ENCODE data around the gene LSP1.

DNA sequence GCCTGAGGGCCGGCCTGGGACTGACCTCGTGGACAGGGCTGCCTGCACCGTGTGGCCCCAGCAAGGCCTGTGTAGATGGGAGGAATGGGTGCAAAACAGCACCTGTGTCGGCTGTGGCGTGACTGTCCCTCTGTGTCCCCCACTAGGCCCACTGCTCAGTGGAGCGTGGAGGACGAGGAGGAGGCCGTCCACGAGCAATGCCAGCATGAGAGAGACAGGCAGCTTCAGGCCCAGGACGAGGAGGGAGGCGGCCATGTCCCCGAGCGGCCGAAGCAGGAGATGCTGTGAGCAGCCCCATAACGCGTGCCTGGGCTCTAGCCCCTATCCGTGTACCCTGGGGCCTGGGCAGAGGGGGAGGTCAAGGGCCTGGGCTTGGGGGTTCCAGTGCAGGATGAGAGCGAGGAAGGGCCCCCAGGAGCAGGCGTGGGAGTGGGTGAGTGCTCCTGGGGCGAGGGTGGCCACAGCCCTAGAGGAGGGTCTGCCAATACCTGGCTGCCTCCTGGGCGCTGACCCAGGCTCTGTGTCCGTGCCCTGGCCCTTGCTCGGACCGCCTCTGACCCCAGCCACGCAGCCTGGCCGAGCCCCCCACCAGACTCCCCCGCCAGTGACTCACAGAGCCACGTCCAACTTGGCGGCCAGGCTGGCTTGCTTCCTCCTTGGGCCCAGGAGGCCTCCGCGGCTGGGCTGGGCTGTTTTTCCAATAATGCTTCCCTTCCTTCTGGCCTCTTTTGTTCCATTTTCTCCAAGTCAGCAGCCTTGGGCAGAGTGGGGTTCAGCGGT is 27.2 kb downstream of the LSP1 start:
- TF ChIP-seq, protein P1, sequence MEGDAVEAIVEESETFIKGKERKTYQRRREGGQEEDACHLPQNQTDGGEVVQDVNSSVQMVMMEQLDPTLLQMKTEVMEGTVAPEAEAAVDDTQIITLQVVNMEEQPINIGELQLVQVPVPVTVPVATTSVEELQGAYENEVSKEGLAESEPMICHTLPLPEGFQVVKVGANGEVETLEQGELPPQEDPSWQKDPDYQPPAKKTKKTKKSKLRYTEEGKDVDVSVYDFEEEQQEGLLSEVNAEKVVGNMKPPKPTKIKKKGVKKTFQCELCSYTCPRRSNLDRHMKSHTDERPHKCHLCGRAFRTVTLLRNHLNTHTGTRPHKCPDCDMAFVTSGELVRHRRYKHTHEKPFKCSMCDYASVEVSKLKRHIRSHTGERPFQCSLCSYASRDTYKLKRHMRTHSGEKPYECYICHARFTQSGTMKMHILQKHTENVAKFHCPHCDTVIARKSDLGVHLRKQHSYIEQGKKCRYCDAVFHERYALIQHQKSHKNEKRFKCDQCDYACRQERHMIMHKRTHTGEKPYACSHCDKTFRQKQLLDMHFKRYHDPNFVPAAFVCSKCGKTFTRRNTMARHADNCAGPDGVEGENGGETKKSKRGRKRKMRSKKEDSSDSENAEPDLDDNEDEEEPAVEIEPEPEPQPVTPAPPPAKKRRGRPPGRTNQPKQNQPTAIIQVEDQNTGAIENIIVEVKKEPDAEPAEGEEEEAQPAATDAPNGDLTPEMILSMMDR (IDR thresholded peaks at IDR 0.05) = no peak
- no peak for TF ChIP-seq POLR2A (IDR thresholded peaks at IDR 0.05)
